Neural cell (in vitro differentiated cells): Measurements from ENCODE around the gene TEKT2.

Experiments
- CTCF ChIP-seq: fragments of 450-650 bp; IDR thresholded peaks from 2 replicates; pipeline ENCODE4 v1.5.1; 2014; ENCODE audit warnings: antibody characterized with exemption, mild to moderate bottlenecking, moderate library complexity; ENCODE audit not compliant: poor library complexity, severe bottlenecking
- RAD21 ChIP-seq: fragments of 450-650 bp; conservative IDR thresholded peaks from 2 replicates; pipeline ENCODE4 v1.6.1; 2014; ENCODE audit warnings: antibody characterized with exemption, mild to moderate bottlenecking, moderate library complexity
- SMC3 ChIP-seq: fragments of 450-650 bp; conservative IDR thresholded peaks from 2 replicates; pipeline ENCODE4 v1.6.1; 2014; ENCODE audit warnings: antibody characterized with exemption, mild to moderate bottlenecking, moderate library complexity; ENCODE audit not compliant: poor library complexity
- TAF1 ChIP-seq: IDR thresholded peaks from 2 replicates; pipeline ENCODE4 v1.6.1; 2012; ENCODE audit warnings: low read depth

GRCh38 chr1:36083635-36084496 lies at the start of gene TEKT2:
- TF ChIP-seq CTCF (peak; percentile 21), SMC3 (peak; percentile 10), TAF1 (no peak), RAD21 (no peak)
